ENCODE data around the gene CCL28.

DNA sequence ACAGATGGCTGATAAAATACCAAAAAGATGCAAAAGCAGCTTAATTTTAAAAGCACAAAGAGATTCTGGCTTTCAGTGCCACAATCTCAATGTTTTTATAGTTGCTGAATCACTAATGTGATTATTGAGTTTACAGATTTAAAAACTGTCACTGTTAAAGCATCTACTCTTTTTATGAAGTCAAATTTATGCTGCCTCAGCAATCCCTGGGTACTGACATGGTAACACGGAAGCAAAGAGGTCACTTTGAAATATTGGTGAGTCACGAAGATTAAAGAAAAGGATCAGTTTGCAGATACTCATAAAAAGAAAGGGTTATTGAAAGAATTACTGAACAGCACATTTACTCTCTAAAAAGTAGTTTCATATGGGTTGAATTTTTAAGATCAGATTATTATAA lies 59.3 kb downstream of the CCL28 start:
- TF ChIP-seq CTCF (IDR thresholded peaks at IDR 0.05; ENCODE audit: low read depth, low read length, poor library complexity, severe bottlenecking) (no peak), EZH2phosphoT487 (IDR thresholded peaks at IDR 0.05; ENCODE audit: borderline replicate concordance, low read length) (no peak)
